ENCODE data around the gene VPS13C.

Gene VPS13C

GRCh38 chr15:62099094-62099601 lies 38.9 kb upstream of the VPS13C start:
- Histone ChIP-seq H3K36me3 (ENCODE audit: low read length) (no peaks in the 10 kb centered on the region), H3K4me3 (ENCODE audit: insufficient read depth, low read length, poor library complexity, severe bottlenecking) (no peak overlapping the region), H4K20me1 (ENCODE audit: low read depth, low read length) (no peaks in the 10 kb centered on the region), H2AFZ (ENCODE audit: low read depth, low read length, severe bottlenecking) (no peak overlapping the region), H3K9me2 (replicated peaks; ENCODE audit: insufficient read depth, low read length) (no peaks in the 10 kb centered on the region; the same call in 1 of the 2 replicates), H3K9ac (ENCODE audit: low read length) (no peak overlapping the region), H3K79me2 (ENCODE audit: insufficient read depth, low read length) (no peaks in the 10 kb centered on the region), H3K27ac (ENCODE audit: low read depth, low read length) (no peak overlapping the region), H3K9me3 (ENCODE audit: insufficient read depth, low read length) (no peaks in the 10 kb centered on the region), H3K4me2 (ENCODE audit: low read depth, low read length, poor library complexity, severe bottlenecking) (no peak overlapping the region), H3F3A (ENCODE audit: insufficient read depth) (no peaks in the 10 kb centered on the region), H3K27me3 (ENCODE audit: low read length) (no peaks in the 10 kb centered on the region)
- TF ChIP-seq CTCF (IDR thresholded peaks at IDR 0.05; ENCODE audit: insufficient read depth, low read length, poor library complexity, severe bottlenecking) (no peak), EZH2phosphoT487 (conservative IDR thresholded peaks at IDR 0.05; ENCODE audit: low read length) (no peak)

GRCh38 chr15:62094388-62094787 lies 34.1 kb upstream of the VPS13C start:
- no peak overlapping the region for H3K9ac ChIP-seq (ENCODE audit: low read length)
- H3K27ac ChIP-seq (ENCODE audit: low read depth, low read length): no peak overlapping the region
- no peaks in the 10 kb centered on the region for H3F3A ChIP-seq (ENCODE audit: insufficient read depth)
- H3K27me3 ChIP-seq (ENCODE audit: low read length): no peaks in the 10 kb centered on the region
- no peak overlapping the region for H3K4me2 ChIP-seq (ENCODE audit: low read depth, low read length, poor library complexity, severe bottlenecking)
- no peaks in the 10 kb centered on the region; the same call in 1 of the 2 replicates for H3K9me2 ChIP-seq (replicated peaks; ENCODE audit: insufficient read depth, low read length)
- TF ChIP-seq CTCF (IDR thresholded peaks at IDR 0.05; ENCODE audit: insufficient read depth, low read length, poor library complexity, severe bottlenecking) (no peak), EZH2phosphoT487 (conservative IDR thresholded peaks at IDR 0.05; ENCODE audit: low read length) (no peak)
- no peak overlapping the region for H2AFZ ChIP-seq (ENCODE audit: low read depth, low read length, severe bottlenecking)
- no peaks in the 10 kb centered on the region for H3K9me3 ChIP-seq (ENCODE audit: insufficient read depth, low read length)
- no peak overlapping the region for H3K4me3 ChIP-seq (ENCODE audit: insufficient read depth, low read length, poor library complexity, severe bottlenecking)
- no peaks in the 10 kb centered on the region for H3K36me3 ChIP-seq (ENCODE audit: low read length)
- H3K79me2 ChIP-seq (ENCODE audit: insufficient read depth, low read length): no peaks in the 10 kb centered on the region
- H4K20me1 ChIP-seq (ENCODE audit: low read depth, low read length): no peaks in the 10 kb centered on the region

- Histone ChIP-seq H3K36me3 (ENCODE audit: low read length) (no peaks in the 10 kb centered on the region), H3K9me3 (ENCODE audit: insufficient read depth, low read length) (no peaks in the 10 kb centered on the region), H3F3A (ENCODE audit: insufficient read depth) (no peaks in the 10 kb centered on the region), H3K4me3 (ENCODE audit: insufficient read depth, low read length, poor library complexity, severe bottlenecking) (no peak overlapping the region), H3K9ac (ENCODE audit: low read length) (no peak overlapping the region), H2AFZ (ENCODE audit: low read depth, low read length, severe bottlenecking) (no peak overlapping the region), H3K4me2 (ENCODE audit: low read depth, low read length, poor library complexity, severe bottlenecking) (no peak overlapping the region), H3K79me2 (ENCODE audit: insufficient read depth, low read length) (no peaks in the 10 kb centered on the region), H3K27me3 (ENCODE audit: low read length) (no peaks in the 10 kb centered on the region), H4K20me1 (ENCODE audit: low read depth, low read length) (no peaks in the 10 kb centered on the region), H3K27ac (ENCODE audit: low read depth, low read length) (no peak overlapping the region), H3K9me2 (replicated peaks; ENCODE audit: insufficient read depth, low read length) (no peaks in the 10 kb centered on the region)
- no peak for TF ChIP-seq CTCF (IDR thresholded peaks at IDR 0.05; ENCODE audit: insufficient read depth, low read length, poor library complexity, severe bottlenecking)
These were observed 33.6 kb upstream of the VPS13C start for GRCh38 chr15:62093809-62094208.

Data from SU-DHL-6 (cell line).